GM23338 (cell line): ENCODE data around the gene TEX14. TPM values are rescaled to one million over a fixed set of nuclear protein-coding genes. Genes with fewer than 3 reads are reported as not detected.

Experiments used
- ATAC-seq: fragments of 200-7000 bp; cut with Tn5 transposase; 3 replicates; pipeline ENCODE4 v1.9.1; 2020
- DNase-seq: peaks from one replicate; pipeline ENCODE4 v3.0.0-alpha.2; 2015; ENCODE audit warnings: low spot score
- H2AFZ ChIP-seq: fragments of 200-600 bp; sonication (generic); 2 replicates; pipeline ENCODE4 v1.8.0; 2016; ENCODE audit warnings: antibody characterized with exemption, mild to moderate bottlenecking, moderate library complexity
- H3F3A ChIP-seq: fragments of 200-600 bp; sonication (generic); replicated peaks from 2 replicates; pipeline ENCODE4 v1.8.0; 2017; ENCODE audit warnings: antibody characterized with exemption, mixed run types, low read depth
- H3K27ac ChIP-seq: fragments of 200-600 bp; sonication (generic); 2 replicates; pipeline ENCODE4 v1.6.1; 2016; ENCODE audit warnings: low read depth
- H3K27me3 ChIP-seq: fragments of 200-600 bp; sonication (generic); 2 replicates; pipeline ENCODE4 v1.8.0; 2016; ENCODE audit warnings: mild to moderate bottlenecking, mixed run types, moderate library complexity; ENCODE audit not compliant: insufficient read depth
- H3K36me3 ChIP-seq: fragments of 200-600 bp; sonication (generic); 2 replicates; pipeline ENCODE4 v1.8.0; 2016; ENCODE audit warnings: mild to moderate bottlenecking; ENCODE audit not compliant: insufficient read depth
- H3K4me1 ChIP-seq: fragments of 200-600 bp; sonication (generic); 2 replicates; pipeline ENCODE4 v1.8.0; 2016; ENCODE audit warnings: mild to moderate bottlenecking, moderate library complexity; ENCODE audit not compliant: insufficient read depth
- H3K4me2 ChIP-seq: fragments of 200-600 bp; sonication (generic); 2 replicates; pipeline ENCODE4 v1.7.1; 2017; ENCODE audit warnings: mixed run types
- H3K4me3 ChIP-seq: fragments of 200-600 bp; sonication (generic); 2 replicates; pipeline ENCODE4 v1.6.1; 2016; ENCODE audit warnings: mixed run types
- H3K79me2 ChIP-seq: fragments of 200-600 bp; sonication (generic); replicated peaks from 2 replicates; pipeline ENCODE4 v1.8.0; 2017; ENCODE audit warnings: mild to moderate bottlenecking; ENCODE audit not compliant: insufficient read depth
- H3K9me2 ChIP-seq: fragments of 200-600 bp; sonication (generic); 2 replicates; pipeline ENCODE4 v1.8.0; 2017; ENCODE audit not compliant: insufficient read depth
- H4K20me1 ChIP-seq: fragments of 200-600 bp; sonication (generic); replicated peaks from 2 replicates; pipeline ENCODE4 v1.8.0; 2017; ENCODE audit warnings: mild to moderate bottlenecking; ENCODE audit not compliant: insufficient read depth
- H3K27ac Mint-ChIP-seq: 2 replicates; pipeline ENCODE4 v1.8.0; 2020; ENCODE audit warnings: inconsistent platforms, mild to moderate bottlenecking, moderate library complexity, mixed read lengths
- H3K27me3 Mint-ChIP-seq: 3 replicates; pipeline ENCODE4 v1.8.0; 2022; ENCODE audit warnings: low read depth, mild to moderate bottlenecking, moderate library complexity, mixed read lengths, inconsistent platforms; ENCODE audit not compliant: insufficient read depth, poor library complexity
- H3K36me3 Mint-ChIP-seq: 3 replicates; pipeline ENCODE4 v1.8.0; 2021; ENCODE audit warnings: low read depth, mild to moderate bottlenecking, inconsistent platforms, moderate library complexity, mixed read lengths
- H3K4me1 Mint-ChIP-seq: 3 replicates; pipeline ENCODE4 v1.8.0; 2020; ENCODE audit warnings: mild to moderate bottlenecking, inconsistent platforms, mixed read lengths
- H3K4me3 Mint-ChIP-seq: 3 replicates; pipeline ENCODE4 v1.8.0; 2021; ENCODE audit warnings: moderate library complexity, mild to moderate bottlenecking, inconsistent platforms, mixed read lengths
- H3K9me3 Mint-ChIP-seq: 3 replicates; pipeline ENCODE4 v1.8.0; 2020; ENCODE audit warnings: moderate library complexity, mild to moderate bottlenecking, inconsistent platforms, mixed read lengths
- CREB1 ChIP-seq: fragments of 250-450 bp; sonication (Bioruptor Pico); IDR thresholded peaks from 2 replicates; pipeline ENCODE4 v1.5.0; 2020; ENCODE audit warnings: low read depth, mild to moderate bottlenecking, moderate library complexity
- EZH2 ChIP-seq: fragments of 200-600 bp; sonication (generic); IDR thresholded peaks from one replicate; pipeline ENCODE4 v1.8.0; 2017; ENCODE audit warnings: antibody characterized with exemption, mild to moderate bottlenecking, low read depth; ENCODE audit not compliant: unreplicated experiment
- EZH2phosphoT487 ChIP-seq: fragments of 200-600 bp; sonication (generic); IDR thresholded peaks from one replicate; pipeline ENCODE4 v1.8.1; 2018; ENCODE audit warnings: antibody characterized with exemption; ENCODE audit not compliant: unreplicated experiment
- JUNB ChIP-seq: IDR thresholded peaks from one replicate; pipeline ENCODE4 v1.6.1; 2016; ENCODE audit warnings: antibody characterized with exemption; ENCODE audit not compliant: unreplicated experiment
- NANOG ChIP-seq: IDR thresholded peaks from 2 replicates; pipeline ENCODE4 v1.6.1; 2016; ENCODE audit warnings: antibody characterized with exemption, borderline replicate concordance
- POLR2AphosphoS5 ChIP-seq: IDR thresholded peaks from 2 replicates; pipeline ENCODE4 v1.6.1; 2016; ENCODE audit warnings: antibody characterized with exemption, low read depth
- STAT1 ChIP-seq: IDR thresholded peaks from one replicate; pipeline ENCODE4 v1.6.1; 2016; ENCODE audit warnings: antibody characterized with exemption; ENCODE audit not compliant: unreplicated experiment
- ZNF114 ChIP-seq: fragments of 250-450 bp; sonication (Bioruptor Pico); IDR thresholded peaks from 2 replicates; pipeline ENCODE4 v1.5.0; 2020; ENCODE audit warnings: mild to moderate bottlenecking, moderate library complexity
- ZNF331 ChIP-seq: fragments of 250-450 bp; sonication (Bioruptor Pico); IDR thresholded peaks from 2 replicates; pipeline ENCODE4 v1.5.0; 2020; ENCODE audit warnings: low read depth, mild to moderate bottlenecking, moderate library complexity
- polyA plus RNA-seq: library from polyadenylated mRNA; unstranded; fragments of >200 nt; fragmentation: Nextera tagmentation; extraction: Ambion mirVana; gene quantifications from 2 replicates; pipeline ENCODE4 v1.2.1, GENCODE V29; 2016
- total RNA-seq: library from RNA; depleted of rRNA; stranded (reverse); fragments of >200 nt; shearing (Covaris generic); gene quantifications from 2 replicates; pipeline ENCODE4 v1.2.3, GENCODE V29; 2014
- TF ChIP-seq, protein P1 (sequence below): IDR thresholded peaks from 2 replicates; pipeline ENCODE4 v1.6.1; 2016; ENCODE audit warnings: antibody characterized with exemption
- TF ChIP-seq, protein P2 (sequence below), 2 experiments: fragments of 200-600 bp in 1 of 2; sonication (generic) in 1 of 2; conservative IDR thresholded peaks; 2 replicates each; pipeline versions ENCODE4 v1.5.1 to v1.6.1; 2016 to 2017; ENCODE audit warnings: antibody characterized with exemption in 2 of 2, low read depth in 2 of 2, mild to moderate bottlenecking in 2 of 2, moderate library complexity in 1 of 2
- TF ChIP-seq, protein P3 (sequence below): IDR thresholded peaks from one replicate; pipeline ENCODE4 v1.6.1; 2018; ENCODE audit warnings: antibody characterized with exemption; ENCODE audit not compliant: unreplicated experiment
- TF ChIP-seq, protein P4 (sequence below): fragments of 250-450 bp; sonication (Bioruptor Pico); IDR thresholded peaks from 2 replicates; pipeline ENCODE4 v1.5.0; 2020; ENCODE audit warnings: mild to moderate bottlenecking, moderate library complexity

The TEX14 gene
- total and polyA plus RNA-seq, 2 experiments from 2014 or later, result 0.80 to 2.6 TPM

DNA sequence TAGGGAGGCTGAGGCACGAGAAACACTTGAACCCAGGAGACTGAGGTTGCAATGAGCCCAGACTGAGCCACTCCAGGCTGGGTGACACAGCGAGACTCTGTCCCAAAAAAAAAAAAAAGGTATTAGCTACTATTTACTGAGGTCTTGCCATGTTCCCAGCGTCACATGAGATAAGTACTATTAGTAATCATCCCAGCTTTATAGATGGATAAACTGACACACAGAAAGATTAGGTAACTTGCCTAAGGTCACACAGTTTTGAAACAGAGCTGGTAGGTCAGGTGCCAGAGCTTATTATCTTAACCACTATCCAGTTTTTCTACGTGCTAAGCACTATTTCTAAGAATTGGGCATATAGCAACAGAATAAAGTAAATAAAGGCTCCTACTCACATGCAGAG lies 51.6 kb downstream of the TEX14 start:
- H3K27ac ChIP-seq, result no peak overlapping the region
- no peaks in the 10 kb centered on the region for H3K27me3 ChIP-seq
- no peak overlapping the region for H2AFZ ChIP-seq
- H3K9me2 ChIP-seq, result no peaks in the 10 kb centered on the region
- ATAC-seq, result no peak
- Mint-ChIP-seq H3K27me3 (peaks cover 3% of the 10 kb centered on the region), H3K4me3 (no peak overlapping the region), H3K27ac (no peak overlapping the region), H3K4me1 (0 out of 3 replicates have a peak, but pooled peaks cover 3% of the 10 kb centered on the region), H3K36me3 (no peaks in the 10 kb centered on the region), H3K9me3 (no peaks in the 10 kb centered on the region)
- no peak overlapping the region for H3K4me2 ChIP-seq
- H3F3A ChIP-seq, result no peaks in the 10 kb centered on the region
- no peaks in the 10 kb centered on the region for H3K36me3 ChIP-seq
- H3K4me3 ChIP-seq, result no peak overlapping the region
- no peak for TF ChIP-seq ZNF114
- TF ChIP-seq CREB1 (CRISPR knock-in tag), result no peak
- TF ChIP-seq JUNB, result no peak
- TF ChIP-seq NANOG, result no peak
- TF ChIP-seq EZH2, result no peak
- TF ChIP-seq, protein P1, sequence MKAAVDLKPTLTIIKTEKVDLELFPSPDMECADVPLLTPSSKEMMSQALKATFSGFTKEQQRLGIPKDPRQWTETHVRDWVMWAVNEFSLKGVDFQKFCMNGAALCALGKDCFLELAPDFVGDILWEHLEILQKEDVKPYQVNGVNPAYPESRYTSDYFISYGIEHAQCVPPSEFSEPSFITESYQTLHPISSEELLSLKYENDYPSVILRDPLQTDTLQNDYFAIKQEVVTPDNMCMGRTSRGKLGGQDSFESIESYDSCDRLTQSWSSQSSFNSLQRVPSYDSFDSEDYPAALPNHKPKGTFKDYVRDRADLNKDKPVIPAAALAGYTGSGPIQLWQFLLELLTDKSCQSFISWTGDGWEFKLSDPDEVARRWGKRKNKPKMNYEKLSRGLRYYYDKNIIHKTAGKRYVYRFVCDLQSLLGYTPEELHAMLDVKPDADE, result no peak
- no peak for TF ChIP-seq EZH2phosphoT487
- TF ChIP-seq, protein P2, sequence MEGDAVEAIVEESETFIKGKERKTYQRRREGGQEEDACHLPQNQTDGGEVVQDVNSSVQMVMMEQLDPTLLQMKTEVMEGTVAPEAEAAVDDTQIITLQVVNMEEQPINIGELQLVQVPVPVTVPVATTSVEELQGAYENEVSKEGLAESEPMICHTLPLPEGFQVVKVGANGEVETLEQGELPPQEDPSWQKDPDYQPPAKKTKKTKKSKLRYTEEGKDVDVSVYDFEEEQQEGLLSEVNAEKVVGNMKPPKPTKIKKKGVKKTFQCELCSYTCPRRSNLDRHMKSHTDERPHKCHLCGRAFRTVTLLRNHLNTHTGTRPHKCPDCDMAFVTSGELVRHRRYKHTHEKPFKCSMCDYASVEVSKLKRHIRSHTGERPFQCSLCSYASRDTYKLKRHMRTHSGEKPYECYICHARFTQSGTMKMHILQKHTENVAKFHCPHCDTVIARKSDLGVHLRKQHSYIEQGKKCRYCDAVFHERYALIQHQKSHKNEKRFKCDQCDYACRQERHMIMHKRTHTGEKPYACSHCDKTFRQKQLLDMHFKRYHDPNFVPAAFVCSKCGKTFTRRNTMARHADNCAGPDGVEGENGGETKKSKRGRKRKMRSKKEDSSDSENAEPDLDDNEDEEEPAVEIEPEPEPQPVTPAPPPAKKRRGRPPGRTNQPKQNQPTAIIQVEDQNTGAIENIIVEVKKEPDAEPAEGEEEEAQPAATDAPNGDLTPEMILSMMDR (conservative IDR thresholded peaks at IDR 0.05; ENCODE audit: low read depth in 2 of 2), result no peak
- TF ChIP-seq, protein P3, sequence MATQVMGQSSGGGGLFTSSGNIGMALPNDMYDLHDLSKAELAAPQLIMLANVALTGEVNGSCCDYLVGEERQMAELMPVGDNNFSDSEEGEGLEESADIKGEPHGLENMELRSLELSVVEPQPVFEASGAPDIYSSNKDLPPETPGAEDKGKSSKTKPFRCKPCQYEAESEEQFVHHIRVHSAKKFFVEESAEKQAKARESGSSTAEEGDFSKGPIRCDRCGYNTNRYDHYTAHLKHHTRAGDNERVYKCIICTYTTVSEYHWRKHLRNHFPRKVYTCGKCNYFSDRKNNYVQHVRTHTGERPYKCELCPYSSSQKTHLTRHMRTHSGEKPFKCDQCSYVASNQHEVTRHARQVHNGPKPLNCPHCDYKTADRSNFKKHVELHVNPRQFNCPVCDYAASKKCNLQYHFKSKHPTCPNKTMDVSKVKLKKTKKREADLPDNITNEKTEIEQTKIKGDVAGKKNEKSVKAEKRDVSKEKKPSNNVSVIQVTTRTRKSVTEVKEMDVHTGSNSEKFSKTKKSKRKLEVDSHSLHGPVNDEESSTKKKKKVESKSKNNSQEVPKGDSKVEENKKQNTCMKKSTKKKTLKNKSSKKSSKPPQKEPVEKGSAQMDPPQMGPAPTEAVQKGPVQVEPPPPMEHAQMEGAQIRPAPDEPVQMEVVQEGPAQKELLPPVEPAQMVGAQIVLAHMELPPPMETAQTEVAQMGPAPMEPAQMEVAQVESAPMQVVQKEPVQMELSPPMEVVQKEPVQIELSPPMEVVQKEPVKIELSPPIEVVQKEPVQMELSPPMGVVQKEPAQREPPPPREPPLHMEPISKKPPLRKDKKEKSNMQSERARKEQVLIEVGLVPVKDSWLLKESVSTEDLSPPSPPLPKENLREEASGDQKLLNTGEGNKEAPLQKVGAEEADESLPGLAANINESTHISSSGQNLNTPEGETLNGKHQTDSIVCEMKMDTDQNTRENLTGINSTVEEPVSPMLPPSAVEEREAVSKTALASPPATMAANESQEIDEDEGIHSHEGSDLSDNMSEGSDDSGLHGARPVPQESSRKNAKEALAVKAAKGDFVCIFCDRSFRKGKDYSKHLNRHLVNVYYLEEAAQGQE, result no peak
- no peak for TF ChIP-seq ZNF331 (CRISPR knock-in tag)
- TF ChIP-seq, protein P4, sequence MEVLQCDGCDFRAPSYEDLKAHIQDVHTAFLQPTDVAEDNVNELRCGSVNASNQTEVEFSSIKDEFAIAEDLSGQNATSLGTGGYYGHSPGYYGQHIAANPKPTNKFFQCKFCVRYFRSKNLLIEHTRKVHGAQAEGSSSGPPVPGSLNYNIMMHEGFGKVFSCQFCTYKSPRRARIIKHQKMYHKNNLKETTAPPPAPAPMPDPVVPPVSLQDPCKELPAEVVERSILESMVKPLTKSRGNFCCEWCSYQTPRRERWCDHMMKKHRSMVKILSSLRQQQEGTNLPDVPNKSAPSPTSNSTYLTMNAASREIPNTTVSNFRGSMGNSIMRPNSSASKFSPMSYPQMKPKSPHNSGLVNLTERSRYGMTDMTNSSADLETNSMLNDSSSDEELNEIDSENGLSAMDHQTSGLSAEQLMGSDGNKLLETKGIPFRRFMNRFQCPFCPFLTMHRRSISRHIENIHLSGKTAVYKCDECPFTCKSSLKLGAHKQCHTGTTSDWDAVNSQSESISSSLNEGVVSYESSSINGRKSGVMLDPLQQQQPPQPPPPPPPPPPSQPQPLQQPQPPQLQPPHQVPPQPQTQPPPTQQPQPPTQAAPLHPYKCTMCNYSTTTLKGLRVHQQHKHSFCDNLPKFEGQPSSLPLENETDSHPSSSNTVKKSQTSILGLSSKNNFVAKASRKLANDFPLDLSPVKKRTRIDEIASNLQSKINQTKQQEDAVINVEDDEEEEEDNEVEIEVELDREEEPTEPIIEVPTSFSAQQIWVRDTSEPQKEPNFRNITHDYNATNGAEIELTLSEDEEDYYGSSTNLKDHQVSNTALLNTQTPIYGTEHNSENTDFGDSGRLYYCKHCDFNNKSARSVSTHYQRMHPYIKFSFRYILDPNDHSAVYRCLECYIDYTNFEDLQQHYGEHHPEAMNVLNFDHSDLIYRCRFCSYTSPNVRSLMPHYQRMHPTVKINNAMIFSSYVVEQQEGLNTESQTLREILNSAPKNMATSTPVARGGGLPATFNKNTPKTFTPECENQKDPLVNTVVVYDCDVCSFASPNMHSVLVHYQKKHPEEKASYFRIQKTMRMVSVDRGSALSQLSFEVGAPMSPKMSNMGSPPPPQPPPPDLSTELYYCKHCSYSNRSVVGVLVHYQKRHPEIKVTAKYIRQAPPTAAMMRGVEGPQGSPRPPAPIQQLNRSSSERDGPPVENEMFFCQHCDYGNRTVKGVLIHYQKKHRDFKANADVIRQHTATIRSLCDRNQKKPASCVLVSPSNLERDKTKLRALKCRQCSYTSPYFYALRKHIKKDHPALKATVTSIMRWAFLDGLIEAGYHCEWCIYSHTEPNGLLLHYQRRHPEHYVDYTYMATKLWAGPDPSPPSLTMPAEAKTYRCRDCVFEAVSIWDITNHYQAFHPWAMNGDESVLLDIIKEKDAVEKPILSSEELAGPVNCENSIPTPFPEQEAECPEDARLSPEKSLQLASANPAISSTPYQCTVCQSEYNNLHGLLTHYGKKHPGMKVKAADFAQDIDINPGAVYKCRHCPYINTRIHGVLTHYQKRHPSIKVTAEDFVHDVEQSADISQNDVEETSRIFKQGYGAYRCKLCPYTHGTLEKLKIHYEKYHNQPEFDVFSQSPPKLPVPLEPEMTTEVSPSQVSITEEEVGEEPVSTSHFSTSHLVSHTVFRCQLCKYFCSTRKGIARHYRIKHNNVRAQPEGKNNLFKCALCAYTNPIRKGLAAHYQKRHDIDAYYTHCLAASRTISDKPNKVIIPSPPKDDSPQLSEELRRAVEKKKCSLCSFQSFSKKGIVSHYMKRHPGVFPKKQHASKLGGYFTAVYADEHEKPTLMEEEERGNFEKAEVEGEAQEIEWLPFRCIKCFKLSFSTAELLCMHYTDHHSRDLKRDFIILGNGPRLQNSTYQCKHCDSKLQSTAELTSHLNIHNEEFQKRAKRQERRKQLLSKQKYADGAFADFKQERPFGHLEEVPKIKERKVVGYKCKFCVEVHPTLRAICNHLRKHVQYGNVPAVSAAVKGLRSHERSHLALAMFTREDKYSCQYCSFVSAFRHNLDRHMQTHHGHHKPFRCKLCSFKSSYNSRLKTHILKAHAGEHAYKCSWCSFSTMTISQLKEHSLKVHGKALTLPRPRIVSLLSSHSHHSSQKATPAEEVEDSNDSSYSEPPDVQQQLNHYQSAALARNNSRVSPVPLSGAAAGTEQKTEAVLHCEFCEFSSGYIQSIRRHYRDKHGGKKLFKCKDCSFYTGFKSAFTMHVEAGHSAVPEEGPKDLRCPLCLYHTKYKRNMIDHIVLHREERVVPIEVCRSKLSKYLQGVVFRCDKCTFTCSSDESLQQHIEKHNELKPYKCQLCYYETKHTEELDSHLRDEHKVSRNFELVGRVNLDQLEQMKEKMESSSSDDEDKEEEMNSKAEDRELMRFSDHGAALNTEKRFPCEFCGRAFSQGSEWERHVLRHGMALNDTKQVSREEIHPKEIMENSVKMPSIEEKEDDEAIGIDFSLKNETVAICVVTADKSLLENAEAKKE (CRISPR knock-in tag), result no peak
- TF ChIP-seq POLR2AphosphoS5, result no peak
- no peak for TF ChIP-seq STAT1
- no peaks in the 10 kb centered on the region for H3K79me2 ChIP-seq
- no peaks in the 10 kb centered on the region for H4K20me1 ChIP-seq
- no peak for DNase-seq
- no peaks in the 10 kb centered on the region; the same call in 1 of the 2 replicates for H3K4me1 ChIP-seq
